DOHH2 (cell line): ENCODE results near the gene LPCAT2.

Experiments used
- H3F3A ChIP-seq: fragments of 200-600 bp; sonication (generic), shearing (Covaris generic); 2 replicates; pipeline ENCODE4 v1.6.0; 2016; ENCODE audit warnings: antibody characterized with exemption, mild to moderate bottlenecking; ENCODE audit not compliant: control insufficient read depth, insufficient read depth
- H3K27ac ChIP-seq: fragments of 200-600 bp; sonication (generic); 2 replicates; pipeline ENCODE4 v1.5.1; 2014; ENCODE audit warnings: low read depth, mild to moderate bottlenecking, low read length, moderate library complexity
- H3K27me3 ChIP-seq: fragments of 200-600 bp; sonication (generic); 2 replicates; pipeline ENCODE4 v1.6.1; 2014; ENCODE audit warnings: mild to moderate bottlenecking, low read length, mixed read lengths; ENCODE audit not compliant: control insufficient read depth
- H3K36me3 ChIP-seq: fragments of 200-600 bp; sonication (generic); 2 replicates; pipeline ENCODE4 v1.6.1; 2014; ENCODE audit warnings: mild to moderate bottlenecking, low read length, moderate library complexity, mixed read lengths; ENCODE audit not compliant: control insufficient read depth
- H3K4me1 ChIP-seq: fragments of 200-600 bp; sonication (generic); 2 replicates; pipeline ENCODE4 v1.6.1; 2014; ENCODE audit warnings: mild to moderate bottlenecking, low read length, mixed read lengths; ENCODE audit not compliant: control insufficient read depth
- H3K4me2 ChIP-seq: fragments of 200-600 bp; sonication (generic); 2 replicates; pipeline ENCODE4 v1.6.0; 2014; ENCODE audit warnings: mild to moderate bottlenecking, low read length, moderate library complexity
- H3K4me3 ChIP-seq: fragments of 200-600 bp; sonication (generic); 2 replicates; pipeline ENCODE4 v1.5.1; 2014; ENCODE audit warnings: mild to moderate bottlenecking, low read length, mixed read lengths
- H3K79me2 ChIP-seq: fragments of 200-600 bp; sonication (generic); 2 replicates; pipeline ENCODE4 v1.6.1; 2014; ENCODE audit warnings: mild to moderate bottlenecking, low read length, mixed read lengths; ENCODE audit not compliant: control insufficient read depth
- H3K9me2 ChIP-seq: fragments of 200-600 bp; sonication (generic); replicated peaks from 2 replicates; pipeline ENCODE4 v1.6.1; 2014; ENCODE audit warnings: mild to moderate bottlenecking, low read length, mixed read lengths; ENCODE audit not compliant: control insufficient read depth
- H3K9me3 ChIP-seq: fragments of 200-600 bp; sonication (generic); 2 replicates; pipeline ENCODE4 v1.6.1; 2014; ENCODE audit warnings: antibody characterized with exemption, low read length, mixed read lengths; ENCODE audit not compliant: control insufficient read depth, insufficient read depth
- H4K20me1 ChIP-seq: fragments of 200-600 bp; sonication (generic); 2 replicates; pipeline ENCODE4 v1.6.0; 2014; ENCODE audit warnings: low read depth, mild to moderate bottlenecking, antibody characterized with exemption, low read length, moderate library complexity; ENCODE audit not compliant: control insufficient read depth, insufficient read depth
- CTCF ChIP-seq: fragments of 200-600 bp; sonication (generic); IDR thresholded peaks from one replicate; pipeline ENCODE4 v1.5.1; 2014; ENCODE audit warnings: antibody characterized with exemption, mild to moderate bottlenecking, low read depth, low read length; ENCODE audit not compliant: poor library complexity, severe bottlenecking
- EZH2phosphoT487 ChIP-seq: fragments of 200-600 bp; sonication (generic); IDR thresholded peaks from 2 replicates; pipeline ENCODE4 v1.6.1; 2017; ENCODE audit warnings: borderline replicate concordance, mild to moderate bottlenecking, antibody characterized with exemption, low read length, moderate library complexity, mixed read lengths

The LPCAT2 gene

GRCh38 chr16:55576384-55576783 is 67.5 kb downstream of the LPCAT2 start:
- TF ChIP-seq EZH2phosphoT487: no peak
- no peak for TF ChIP-seq CTCF
- Histone ChIP-seq H3K4me2 (no peak overlapping the region), H4K20me1 (no peaks in the 10 kb centered on the region), H3K36me3 (no peaks in the 10 kb centered on the region), H3K79me2 (no peaks in the 10 kb centered on the region), H3K27me3 (0 out of 2 replicates have a peak, but pooled peaks cover 3% of the 10 kb centered on the region), H3K27ac (no peak overlapping the region), H3K9me2 (no peaks in the 10 kb centered on the region), H3K4me3 (no peak overlapping the region), H3K9me3 (no peaks in the 10 kb centered on the region), H3F3A (no peaks in the 10 kb centered on the region), H3K4me1 (no peaks in the 10 kb centered on the region)

GRCh38 chr16:55577887-55578286 is 69.0 kb downstream of the LPCAT2 start:
- Histone ChIP-seq H4K20me1 (no peaks in the 10 kb centered on the region), H3K27ac (no peak overlapping the region), H3K36me3 (no peaks in the 10 kb centered on the region), H3K4me1 (no peaks in the 10 kb centered on the region), H3K9me2 (no peaks in the 10 kb centered on the region), H3K4me3 (no peak overlapping the region), H3K4me2 (no peak overlapping the region), H3K79me2 (no peaks in the 10 kb centered on the region), H3K27me3 (0 out of 2 replicates have a peak, but pooled peaks cover 3% of the 10 kb centered on the region), H3F3A (no peaks in the 10 kb centered on the region), H3K9me3 (no peaks in the 10 kb centered on the region)
- TF ChIP-seq EZH2phosphoT487: no peak
- no peak for TF ChIP-seq CTCF

- Histone ChIP-seq H3K79me2 (no peaks in the 10 kb centered on the region), H3K4me2 (no peak overlapping the region), H3K27me3 (no peaks in the 10 kb centered on the region), H3K27ac (no peak overlapping the region), H3K4me3 (no peak overlapping the region), H3K9me2 (no peaks in the 10 kb centered on the region), H3K4me1 (no peaks in the 10 kb centered on the region), H4K20me1 (no peaks in the 10 kb centered on the region), H3K36me3 (no peaks in the 10 kb centered on the region), H3K9me3 (no peaks in the 10 kb centered on the region), H3F3A (no peaks in the 10 kb centered on the region)
- TF ChIP-seq CTCF: no peak
- no peak for TF ChIP-seq EZH2phosphoT487
These were observed 76.8 kb downstream of the LPCAT2 start for GRCh38 chr16:55585631-55586030.

- Histone ChIP-seq H3K4me3 (no peak overlapping the region), H4K20me1 (no peaks in the 10 kb centered on the region), H3K9me3 (no peaks in the 10 kb centered on the region), H3K36me3 (no peaks in the 10 kb centered on the region), H3K4me1 (no peaks in the 10 kb centered on the region), H3K27ac (no peak overlapping the region), H3K9me2 (no peaks in the 10 kb centered on the region), H3K4me2 (no peak overlapping the region), H3F3A (no peaks in the 10 kb centered on the region), H3K79me2 (no peaks in the 10 kb centered on the region), H3K27me3 (no peaks in the 10 kb centered on the region)
- no peak for TF ChIP-seq CTCF
- TF ChIP-seq EZH2phosphoT487: no peak
These were observed 79.9 kb downstream of the LPCAT2 start for GRCh38 chr16:55588799-55589198.
